Measurements from ENCODE around the gene YIPF2. TPM values are rescaled to one million over a fixed set of nuclear protein-coding genes. Genes with fewer than 3 reads are reported as not detected.

YIPF2 gene
- polyA plus RNA-seq, 1 experiment = 138 TPM

DNA sequence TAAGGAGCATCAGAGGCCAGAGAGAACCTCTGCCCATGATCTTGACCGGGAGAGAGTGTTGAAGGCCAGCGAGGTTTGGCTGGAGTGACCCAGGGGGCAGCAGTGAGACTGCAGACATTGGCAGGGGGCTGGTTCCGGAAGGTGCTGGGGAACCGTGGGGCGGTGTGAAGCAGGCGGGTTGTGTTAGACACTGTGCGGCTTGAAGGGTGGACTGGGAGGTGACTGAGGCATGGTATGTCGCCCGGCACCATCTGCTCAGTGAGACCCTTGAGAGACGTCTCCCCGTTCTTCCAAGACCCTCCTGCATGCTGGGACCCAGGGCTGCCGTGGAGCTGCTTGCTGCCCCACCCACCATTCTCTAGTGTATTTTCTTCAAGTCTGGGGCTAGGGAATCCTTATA is 32.5 kb downstream of the YIPF2 start:
- H3K4me3 ChIP-seq (ENCODE audit: low read depth, low read length) = no peak overlapping the region
- DNase-seq (ENCODE audit: low read depth) = no peak
- ChIA-PET CTCF (no interaction called here), POLR2A (no interaction called here)
- 0 out of 2 replicates have a peak, but pooled peaks have one; percentile 12 for TF ChIP-seq CTCF (IDR thresholded peaks at IDR 0.05; ENCODE audit: insufficient read depth, low read depth, low read length)
- no peaks in the 10 kb centered on the region for H3K27me3 ChIP-seq (ENCODE audit: control insufficient read depth, insufficient read depth, low read length)
- no peaks in the 10 kb centered on the region for H3K36me3 ChIP-seq (ENCODE audit: control insufficient read depth, insufficient read depth, low read length)

GRCh38 chr19:10895363-10895762 is 33.1 kb downstream of the YIPF2 start:
- Histone ChIP-seq H3K27me3 (ENCODE audit: control insufficient read depth, insufficient read depth, low read length) (no peaks in the 10 kb centered on the region), H3K36me3 (ENCODE audit: control insufficient read depth, insufficient read depth, low read length) (no peaks in the 10 kb centered on the region), H3K4me3 (ENCODE audit: low read depth, low read length) (no peak overlapping the region)
- no peak for TF ChIP-seq CTCF (IDR thresholded peaks at IDR 0.05; ENCODE audit: insufficient read depth, low read depth, low read length)
- CTCF ChIA-PET = no interaction called here
- no peak for DNase-seq (ENCODE audit: low read depth)
- POLR2A ChIA-PET = no interaction called here

- no peak for DNase-seq (ENCODE audit: low read depth)
- Histone ChIP-seq H3K36me3 (ENCODE audit: control insufficient read depth, insufficient read depth, low read length) (no peaks in the 10 kb centered on the region), H3K4me3 (ENCODE audit: low read depth, low read length) (no peak overlapping the region), H3K27me3 (ENCODE audit: control insufficient read depth, insufficient read depth, low read length) (no peaks in the 10 kb centered on the region)
- ChIA-PET POLR2A (no interaction called here), CTCF (no interaction called here)
- TF ChIP-seq CTCF (IDR thresholded peaks at IDR 0.05; ENCODE audit: insufficient read depth, low read depth, low read length) = no peak
Measured at GRCh38 chr19:10894911-10895213, 33.6 kb downstream of the YIPF2 start.

GRCh38 chr19:10892256-10892655 is 36.2 kb downstream of the YIPF2 start:
- H3K4me3 ChIP-seq (ENCODE audit: low read depth, low read length) = no peak overlapping the region
- no peaks in the 10 kb centered on the region for H3K27me3 ChIP-seq (ENCODE audit: control insufficient read depth, insufficient read depth, low read length)
- DNase-seq (ENCODE audit: low read depth) = no peak
- POLR2A ChIA-PET = no interaction called here
- CTCF ChIA-PET = interaction anchor here (1.4 kb wide), 1 partner anchor 20 kb away, joined by 4 read pairs; no protein-coding TSS in a partner anchor
- no peaks in the 10 kb centered on the region; the same call in 1 of the 2 replicates for H3K36me3 ChIP-seq (ENCODE audit: control insufficient read depth, insufficient read depth, low read length)
- TF ChIP-seq CTCF (IDR thresholded peaks at IDR 0.05; ENCODE audit: insufficient read depth, low read depth, low read length) = no peak

DNA sequence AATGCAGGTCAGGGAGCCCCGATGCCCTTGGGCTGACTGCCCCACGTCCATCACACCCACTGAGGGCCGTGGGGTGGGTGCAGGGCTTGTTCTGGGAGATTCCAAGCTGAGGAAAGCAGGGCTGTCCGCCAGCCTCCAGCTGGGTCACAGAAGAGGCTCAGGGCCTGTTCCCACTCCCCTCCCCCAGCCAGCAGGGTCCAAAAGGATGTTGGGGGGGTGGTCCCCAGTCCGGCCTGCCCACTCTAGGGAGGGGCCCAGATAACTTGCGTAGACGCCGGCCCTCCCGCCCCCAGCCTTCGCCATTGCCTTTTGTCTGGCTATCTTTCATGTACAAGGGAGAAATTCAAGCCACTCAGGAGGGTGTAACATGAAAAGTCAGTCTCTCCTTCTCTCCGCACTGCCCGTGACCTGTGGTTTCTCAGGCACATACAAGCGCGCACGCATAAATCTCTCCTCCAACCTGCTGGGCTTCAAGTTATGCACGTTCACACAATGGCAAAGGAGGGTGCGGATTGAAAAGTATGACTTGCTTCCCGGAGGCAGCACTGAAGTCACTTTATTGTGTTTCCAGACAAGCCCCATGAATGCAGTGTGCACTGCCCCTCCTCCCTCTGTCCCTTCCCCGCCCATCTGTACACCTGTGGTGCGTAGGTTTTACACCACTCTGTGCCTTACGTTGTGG is 36.9 kb downstream of the YIPF2 start:
- no peak for DNase-seq (ENCODE audit: low read depth)
- CTCF ChIA-PET = interaction anchor here (0.6 kb wide), 1 partner anchor 112 kb away, joined by 3 read pairs; no protein-coding TSS in a partner anchor
- TF ChIP-seq CTCF (IDR thresholded peaks at IDR 0.05; ENCODE audit: insufficient read depth, low read depth, low read length) = no peak
- Histone ChIP-seq H3K36me3 (ENCODE audit: control insufficient read depth, insufficient read depth, low read length) (no peaks in the 10 kb centered on the region; the same call in 1 of the 2 replicates), H3K4me3 (ENCODE audit: low read depth, low read length) (no peak overlapping the region), H3K27me3 (ENCODE audit: control insufficient read depth, insufficient read depth, low read length) (no peaks in the 10 kb centered on the region)
- POLR2A ChIA-PET = no interaction called here

Data from BJ (cell line).